Measurements from ENCODE around the gene SH3RF3.

SH3RF3 gene

GRCh38 chr2:109471658-109472057, 342.7 kb downstream of the SH3RF3 start:
- DNase-seq = no peak

GRCh38 chr2:109472331-109472959, 343.4 kb downstream of the SH3RF3 start:
- DNase-seq = no peak

- DNase-seq = no peak
These were observed 344.0 kb downstream of the SH3RF3 start for GRCh38 chr2:109472974-109473373.

- DNase-seq = no peak
These were observed 344.8 kb downstream of the SH3RF3 start for GRCh38 chr2:109473616-109474318.

- DNase-seq = no peak
These were observed 345.4 kb downstream of the SH3RF3 start for GRCh38 chr2:109474319-109474825.

- DNase-seq = no peak
These were observed 346.7 kb downstream of the SH3RF3 start for GRCh38 chr2:109475531-109476210.

GRCh38 chr2:109476641-109477441, 347.8 kb downstream of the SH3RF3 start:
- DNase-seq = no peak

GRCh38 chr2:109478906-109479493, 350.0 kb downstream of the SH3RF3 start:
- no peak for DNase-seq

GRCh38 chr2:109479804-109480203, 350.8 kb downstream of the SH3RF3 start:
- no peak for DNase-seq

- no peak for DNase-seq
These were observed 351.6 kb downstream of the SH3RF3 start for GRCh38 chr2:109480486-109481195.

- DNase-seq = no peak
These were observed 352.2 kb downstream of the SH3RF3 start for GRCh38 chr2:109481196-109481555.

- DNase-seq = no peak
These were observed 352.6 kb downstream of the SH3RF3 start for GRCh38 chr2:109481599-109481998.

- no peak for DNase-seq
These were observed 353.4 kb downstream of the SH3RF3 start for GRCh38 chr2:109482361-109482861.

GRCh38 chr2:109486711-109487535, 357.9 kb downstream of the SH3RF3 start:
- no peak for DNase-seq

- no peak for DNase-seq
These were observed 358.5 kb downstream of the SH3RF3 start for GRCh38 chr2:109487536-109487869.

GRCh38 chr2:109487871-109488655, 359.1 kb downstream of the SH3RF3 start:
- no peak for DNase-seq

- no peak for DNase-seq
These were observed 360.3 kb downstream of the SH3RF3 start for GRCh38 chr2:109489296-109489695.

- DNase-seq = no peak
These were observed 364.4 kb downstream of the SH3RF3 start for GRCh38 chr2:109493176-109493935.

- DNase-seq = no peak
These were observed 365.3 kb downstream of the SH3RF3 start for GRCh38 chr2:109494351-109494750.

All from CD4-positive, alpha-beta T cell treated with Interleukin-10 for 1 hour (primary cell).